AG08396 (cell line): ENCODE results near the gene TYMP.

Source experiments
- DNase-seq: peaks from one replicate; pipeline ENCODE4 v3.0.0; 2012; ENCODE audit warnings: low spot score, mixed read lengths

TYMP gene

GRCh38 chr22:50563413-50564160 is 33.8 kb upstream of the TYMP start:
- DNase-seq, result no peak

- DNase-seq, result peak; percentile 95
Observed at GRCh38 chr22:50562523-50563412, 33.0 kb upstream of the TYMP start, which contains the start of gene SYCE3. TSS of gene SYCE3 (minus strand) at chr22:50562919. CDS start at chr22:50556405, 6,514 bp downstream.

GRCh38 chr22:50561401-50562358 is 31.9 kb upstream of the TYMP start:
- DNase-seq, result no peak

- DNase-seq, result no peak
Observed at GRCh38 chr22:50560034-50560433, 30.2 kb upstream of the TYMP start.

GRCh38 chr22:50556703-50557102 is 26.9 kb upstream of the TYMP start:
- DNase-seq, result no peak

- no peak for DNase-seq
Observed at GRCh38 chr22:50553310-50553709, 23.5 kb upstream of the TYMP start.

GRCh38 chr22:50551160-50551752 is 21.4 kb upstream of the TYMP start:
- DNase-seq, result no peak

GRCh38 chr22:50550395-50550794 is 20.6 kb upstream of the TYMP start:
- no peak for DNase-seq

- DNase-seq, result no peak
Observed at GRCh38 chr22:50548921-50549790, 19.3 kb upstream of the TYMP start.

- DNase-seq, result peak; percentile 40
Observed at GRCh38 chr22:50548040-50548920, 18.5 kb upstream of the TYMP start.

GRCh38 chr22:50547263-50547985 is 17.6 kb upstream of the TYMP start:
- peak; percentile 34 for DNase-seq

GRCh38 chr22:50546326-50547262 is 16.8 kb upstream of the TYMP start:
- no peak for DNase-seq

- no peak for DNase-seq
Observed at GRCh38 chr22:50545522-50546325, 15.9 kb upstream of the TYMP start, which contains the start of gene KLHDC7B. TSS of gene KLHDC7B (plus strand) at chr22:50545899. CDS start at chr22:50546244, 345 bp downstream.

- DNase-seq, result no peak
Observed at GRCh38 chr22:50544746-50545253, 15.0 kb upstream of the TYMP start.

- DNase-seq, result peak; percentile 86
Observed at GRCh38 chr22:50544078-50544745, 14.4 kb upstream of the TYMP start.

GRCh38 chr22:50542416-50542927 is 12.7 kb upstream of the TYMP start:
- DNase-seq, result no peak
